Measurements from ENCODE around the gene FMO5.
"Not testable (repeated sequence)": the region's sequence is repeated elsewhere in the genome, so short reads cannot be mapped to it uniquely, and the experiment has no call there.

The FMO5 gene

DNA sequence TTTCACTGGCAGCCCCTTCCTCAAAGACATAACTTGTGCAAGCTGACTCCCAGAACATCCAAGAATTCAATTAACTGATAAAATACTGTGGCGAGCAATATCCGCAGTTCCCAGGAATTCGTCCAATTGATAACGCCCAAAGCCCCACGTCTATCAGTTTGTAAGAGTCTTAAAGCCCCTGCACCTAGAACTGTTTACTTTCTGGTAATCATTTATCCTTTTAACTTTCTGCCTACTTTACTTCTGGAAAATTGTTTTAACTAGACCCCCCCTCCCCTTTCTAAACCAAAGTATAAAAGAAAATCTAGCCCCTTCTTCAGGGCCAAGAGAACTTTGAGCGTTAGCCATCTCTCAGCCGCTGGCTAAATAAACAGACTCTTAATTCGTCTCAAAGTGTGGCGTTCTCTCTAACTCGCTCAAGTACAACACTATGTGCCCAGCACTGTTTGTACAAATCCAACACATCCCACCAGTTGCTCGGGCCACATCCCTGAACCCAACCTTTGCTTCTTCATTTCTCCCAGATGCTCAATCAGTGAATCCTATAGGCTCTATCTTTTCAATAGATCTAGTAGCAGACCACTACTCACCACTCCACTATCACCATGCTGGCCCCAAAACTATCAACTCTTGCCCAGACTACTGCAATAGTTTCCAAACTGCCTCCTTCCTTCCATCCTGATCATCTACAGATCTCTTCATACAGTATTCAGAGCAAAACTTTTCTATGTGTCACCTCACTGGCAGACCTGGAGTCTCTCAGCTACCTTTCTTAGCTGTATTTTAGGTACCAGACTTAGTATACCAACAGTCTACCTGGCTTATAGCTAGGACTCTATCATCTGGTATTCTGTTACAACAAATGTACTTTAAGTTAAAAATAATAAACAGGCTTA, 14.0 kb upstream of the FMO5 start:
- DNase-seq = no peak

DNA sequence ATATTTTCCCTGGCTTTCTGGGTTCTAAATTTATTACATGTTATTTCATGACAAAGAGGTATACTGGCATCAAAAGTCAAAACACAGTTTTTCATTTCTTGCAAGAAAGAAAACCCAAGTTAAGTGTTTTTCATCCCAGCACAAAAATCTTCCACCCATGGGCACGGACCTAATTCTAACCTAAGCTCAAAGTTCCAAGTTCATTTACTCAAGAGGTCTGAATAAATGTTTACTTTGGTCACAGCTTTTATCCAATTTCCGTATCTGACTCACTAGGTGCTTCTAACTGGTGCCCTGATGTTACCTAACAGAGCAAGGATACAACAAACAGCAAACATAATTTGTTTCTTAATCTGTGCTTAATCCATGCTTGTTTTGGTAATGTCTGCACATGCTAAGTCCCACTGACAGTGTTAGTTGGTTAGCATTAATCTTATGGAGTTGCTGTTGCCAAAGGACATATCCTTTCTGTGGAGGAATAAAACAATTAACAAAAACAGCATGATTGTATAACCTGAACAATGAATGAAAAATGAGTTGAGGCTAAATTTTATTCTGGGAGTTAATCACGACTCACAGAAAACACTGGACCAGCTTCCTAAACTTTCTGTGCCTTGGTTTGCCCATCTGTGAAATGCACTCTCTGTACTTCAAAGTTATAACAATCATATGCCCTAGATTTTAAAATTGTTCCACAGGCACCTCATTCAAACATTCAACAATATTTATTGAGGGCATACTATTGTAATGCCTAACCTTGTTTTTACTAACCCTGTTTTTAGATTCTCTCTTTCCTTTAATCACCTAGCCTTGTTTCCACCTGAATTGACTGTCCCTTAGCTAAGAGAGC, 13.1 kb upstream of the FMO5 start:
- no peak for DNase-seq

DNA sequence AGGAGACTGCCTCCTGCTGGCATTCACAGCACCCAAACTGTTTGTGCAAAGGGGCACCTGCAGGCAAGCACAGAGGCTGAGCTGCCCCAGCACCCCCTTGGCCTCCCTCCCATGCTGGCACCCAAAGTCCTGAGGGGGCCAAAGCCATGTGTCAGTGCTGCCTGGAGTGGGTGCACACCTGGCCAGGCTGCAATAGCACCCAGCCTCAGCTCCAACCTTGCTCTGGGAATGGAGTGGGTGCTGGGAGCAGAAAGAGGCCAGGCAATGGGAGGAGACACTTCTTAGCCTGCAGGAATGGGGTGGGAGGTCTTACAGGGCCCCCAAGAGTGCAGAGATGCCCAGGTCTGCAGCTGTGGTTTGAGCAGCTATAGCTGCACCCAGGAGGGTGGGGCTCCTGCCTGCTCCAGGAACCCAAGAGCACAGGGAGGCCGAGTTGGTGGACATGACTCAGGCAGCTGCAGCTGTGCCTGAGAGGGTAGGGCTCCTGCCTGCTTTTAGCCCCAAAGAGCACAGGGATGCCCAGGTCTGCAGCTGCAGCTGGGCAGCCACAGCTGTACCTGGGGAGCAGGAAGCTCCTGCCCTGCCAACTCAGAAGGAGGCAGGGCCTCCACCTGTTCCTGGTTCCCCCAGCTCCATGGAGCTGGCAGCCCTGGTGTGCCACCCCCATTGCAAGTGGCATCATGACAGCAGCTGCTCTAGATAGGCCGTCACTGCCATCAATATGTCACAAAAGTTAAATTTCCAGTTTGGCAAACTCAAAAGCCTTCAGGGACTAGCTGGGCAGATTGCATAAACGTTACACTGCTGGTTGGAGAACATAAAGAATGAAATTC, 12.0 kb upstream of the FMO5 start:
- DNase-seq = no peak

DNA sequence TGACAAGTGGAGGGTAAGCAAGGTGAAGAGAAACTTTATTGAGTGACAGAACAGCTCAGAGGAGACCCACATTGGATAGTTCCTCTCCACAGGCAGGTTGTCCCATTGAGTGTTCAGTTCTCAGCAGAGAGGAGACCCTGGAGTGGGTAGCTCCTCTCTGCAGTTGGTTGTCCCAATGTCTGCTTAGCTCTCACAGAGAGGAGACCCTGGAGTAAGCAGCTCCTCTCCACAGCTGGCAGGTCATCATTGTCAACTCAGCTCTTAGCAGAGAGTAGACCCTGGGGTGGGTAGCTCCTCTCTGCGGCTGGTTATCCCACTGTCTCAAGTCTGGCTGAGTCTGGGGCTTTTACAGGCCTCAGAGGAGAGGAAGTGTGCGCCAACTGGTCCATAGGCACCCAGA, 11.3 kb upstream of the FMO5 start:
- no peak for DNase-seq

DNA sequence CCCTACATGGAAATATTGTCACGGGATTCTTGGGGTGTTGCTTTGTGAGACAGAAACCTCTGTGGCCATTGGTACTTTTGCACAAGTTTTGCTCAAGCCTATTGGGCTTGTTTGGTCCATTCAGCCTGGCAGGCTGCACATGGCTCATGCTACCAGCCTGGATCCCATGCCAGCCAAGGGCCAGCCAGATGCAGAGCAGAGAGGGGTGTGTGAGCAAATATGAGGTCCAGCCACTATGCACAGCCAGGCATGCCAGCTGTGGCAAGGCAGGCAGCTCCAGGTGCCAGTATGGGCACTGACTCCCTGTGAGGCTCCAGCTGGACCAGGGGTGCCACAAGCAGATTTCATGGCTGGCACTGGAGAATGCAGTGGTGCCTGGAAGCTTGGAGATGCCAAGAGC, 10.7 kb upstream of the FMO5 start:
- DNase-seq = no peak

DNA sequence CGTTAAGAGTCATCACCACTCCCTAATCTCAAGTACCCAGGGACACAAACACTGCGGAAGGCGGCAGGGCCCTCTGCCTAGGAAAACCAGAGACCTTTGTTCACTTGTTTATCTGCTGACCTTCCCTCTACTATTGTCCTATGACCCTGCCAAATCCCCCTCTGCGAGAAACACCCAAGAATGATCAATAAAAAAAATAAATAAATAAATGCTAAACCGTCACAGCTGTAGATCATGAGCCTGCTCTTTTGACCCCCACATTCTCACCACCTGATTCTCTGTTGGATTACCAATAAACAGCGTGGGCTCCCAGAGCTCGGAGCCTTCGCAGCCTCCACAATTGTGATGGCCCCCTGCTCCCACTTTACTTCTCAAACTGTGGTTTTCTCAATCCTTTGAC, 8.8 kb upstream of the FMO5 start:
- DNase-seq = not testable (repeated sequence)

DNA sequence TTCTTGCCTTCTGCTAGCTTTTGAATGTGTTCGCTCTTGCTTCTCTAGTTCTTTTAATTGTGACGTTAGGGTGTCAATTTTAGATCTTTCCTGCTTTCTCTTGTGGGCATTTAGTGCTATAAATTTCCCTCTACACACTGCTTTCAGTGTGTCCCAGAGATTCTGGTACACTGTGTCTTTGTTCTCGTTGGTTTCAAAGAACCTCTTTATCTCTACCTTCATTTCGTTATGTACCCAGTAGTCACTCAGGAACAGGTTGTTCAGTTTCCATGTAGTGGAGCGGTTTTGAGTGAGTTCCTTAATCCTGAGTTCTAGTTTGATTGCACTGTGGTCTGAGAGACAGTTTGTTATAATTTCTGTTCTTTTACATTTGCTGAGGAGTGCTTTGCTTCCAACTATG, 5.9 kb upstream of the FMO5 start:
- DNase-seq = not testable (repeated sequence)

DNA sequence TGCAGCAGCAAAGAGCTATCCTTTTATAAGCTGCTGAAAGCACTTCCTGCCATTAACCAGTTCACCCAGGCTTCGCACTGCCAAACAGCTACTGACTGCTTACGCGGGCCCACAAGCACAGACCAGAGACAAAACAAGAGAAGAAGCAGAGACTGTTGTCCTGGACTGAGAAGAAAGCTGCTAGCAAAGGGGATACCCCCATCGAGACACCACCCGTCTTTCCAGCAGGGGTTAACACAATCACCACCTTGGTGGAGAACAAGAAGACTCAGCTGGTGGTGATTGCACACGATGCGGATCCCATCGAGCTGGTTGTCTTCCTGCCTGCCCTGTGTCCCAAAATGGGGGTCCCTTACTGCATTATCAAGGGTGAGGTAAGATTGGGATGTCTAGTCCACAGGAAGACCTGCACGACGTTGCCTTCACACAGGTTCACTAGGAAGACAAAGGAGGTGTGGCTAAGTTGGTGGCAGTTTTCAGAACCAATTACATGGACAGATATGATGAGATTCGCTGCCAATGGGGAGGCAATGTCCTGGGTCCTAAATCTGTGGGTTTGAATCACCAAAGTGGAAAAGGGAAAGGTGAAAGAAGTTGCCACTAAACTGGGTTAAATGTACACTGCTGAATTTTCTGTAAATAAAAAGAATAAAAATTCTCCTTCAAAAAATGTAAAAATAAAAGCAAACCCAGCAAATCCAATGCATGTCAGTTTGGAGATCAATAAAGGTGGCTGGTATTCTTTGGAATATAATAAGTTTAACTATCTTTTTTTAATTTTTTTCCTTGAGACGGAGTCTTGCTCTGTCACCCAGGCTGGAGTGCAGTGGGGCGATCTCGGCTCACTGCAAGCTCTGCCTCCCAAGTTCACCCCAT, 1.2 kb downstream of the FMO5 start:
- no peak for DNase-seq

DNA sequence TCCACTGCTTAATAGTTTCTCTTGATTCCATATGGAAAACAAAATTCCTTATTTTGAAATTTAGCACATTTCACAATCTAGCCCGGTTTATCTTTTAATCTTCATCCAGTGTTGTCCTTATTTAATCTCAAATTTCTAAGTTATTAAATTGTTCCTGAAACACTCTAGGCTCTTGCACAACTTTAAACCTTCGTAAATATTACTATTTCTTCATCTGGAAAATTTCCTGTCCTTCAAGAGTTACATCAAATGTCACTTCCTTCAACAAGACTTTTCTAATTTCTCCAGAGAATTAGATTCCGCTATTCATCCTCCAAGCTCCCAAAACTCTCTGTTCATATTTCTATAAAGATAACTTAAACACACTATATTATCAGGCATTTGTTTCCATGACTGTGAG, 6.5 kb downstream of the FMO5 start:
- DNase-seq = no peak

DNA sequence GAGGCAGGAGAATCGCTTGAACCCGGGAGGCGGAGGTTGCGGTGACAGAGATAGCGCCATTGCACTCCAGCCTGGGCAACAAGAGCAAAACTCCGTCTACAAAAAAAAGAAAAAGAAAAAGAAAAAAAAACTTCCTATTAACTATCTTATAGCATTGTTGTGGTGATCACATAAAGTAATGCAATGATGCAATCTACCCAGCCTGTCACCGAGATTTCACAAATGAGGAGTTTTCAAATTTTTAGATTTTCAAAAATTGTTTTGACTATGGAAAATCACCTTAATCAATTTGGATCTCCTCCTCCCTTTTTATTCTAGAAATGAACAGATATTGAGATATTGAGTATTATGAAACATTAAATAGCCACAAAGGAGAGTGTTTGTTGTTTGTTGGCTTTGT, 8.0 kb downstream of the FMO5 start:
- no peak for DNase-seq

DNA sequence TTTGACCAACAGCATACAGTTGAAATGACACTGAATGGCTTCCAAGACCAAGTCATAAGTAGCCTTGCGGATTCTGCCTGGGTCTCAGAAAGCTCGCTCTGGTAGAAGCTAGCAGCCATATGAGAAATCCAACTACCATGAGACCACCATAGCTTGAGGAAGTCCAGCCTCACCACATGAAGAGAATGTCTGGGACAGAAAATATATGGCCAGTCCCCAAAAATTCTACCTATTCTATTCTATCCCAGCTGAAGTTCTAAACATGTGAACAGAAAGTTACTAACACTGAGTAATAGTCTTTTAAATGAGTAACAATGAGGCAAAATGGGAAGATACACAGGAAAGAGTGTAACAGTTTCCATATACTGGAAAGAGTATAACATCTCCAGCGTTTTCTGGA, 9.0 kb downstream of the FMO5 start:
- no peak for DNase-seq

DNA sequence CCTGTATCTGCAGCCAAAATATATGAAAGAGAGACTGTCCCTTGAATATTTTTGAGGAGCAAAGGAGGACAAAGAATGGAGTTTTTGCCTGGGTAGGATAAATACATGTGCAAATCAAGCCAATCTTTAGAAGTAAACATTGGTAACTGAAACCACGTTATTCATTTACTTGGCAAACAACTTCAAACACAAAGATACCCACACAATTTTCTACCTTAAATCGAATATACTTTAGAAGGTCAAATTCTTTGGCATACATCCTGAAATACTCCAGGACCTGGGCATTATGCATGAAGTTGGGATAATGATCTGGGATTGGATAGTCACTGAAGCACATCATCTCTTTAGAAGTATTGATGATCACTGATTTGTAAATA, 9.6 kb downstream of the FMO5 start:
- DNase-seq = no peak

DNA sequence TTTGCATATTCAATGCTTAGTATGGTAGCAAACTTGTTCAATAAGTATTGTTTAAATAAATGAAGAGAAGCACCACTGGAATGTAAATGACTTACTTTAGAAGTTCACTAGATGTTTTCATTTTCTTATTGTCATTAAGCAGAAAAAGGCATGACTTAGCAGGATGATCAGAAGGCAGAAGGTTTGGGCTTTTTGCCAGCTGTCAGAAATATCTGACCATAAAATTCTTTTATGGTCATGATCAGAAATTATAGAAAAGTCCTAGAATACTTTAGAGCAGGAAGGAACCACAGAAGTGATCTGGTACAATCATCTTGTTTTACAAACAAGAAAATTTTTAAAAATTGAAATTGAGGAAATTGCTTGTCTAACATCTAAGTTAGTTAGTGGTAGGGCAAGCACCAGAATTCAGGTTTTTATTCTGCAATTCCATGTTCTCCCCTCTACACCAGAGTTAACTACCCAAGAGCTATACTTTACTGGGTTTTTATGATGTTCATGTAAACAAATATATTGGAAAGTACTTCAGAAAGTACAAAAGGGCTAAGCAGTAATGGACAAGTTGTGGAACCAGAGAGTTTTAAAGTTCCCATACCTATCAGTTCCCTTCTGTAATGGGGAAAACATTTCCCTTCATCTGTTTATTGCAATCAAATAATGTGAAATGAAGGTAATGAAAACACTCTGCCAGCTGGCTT, 10.1 kb downstream of the FMO5 start:
- DNase-seq = no peak

DNA sequence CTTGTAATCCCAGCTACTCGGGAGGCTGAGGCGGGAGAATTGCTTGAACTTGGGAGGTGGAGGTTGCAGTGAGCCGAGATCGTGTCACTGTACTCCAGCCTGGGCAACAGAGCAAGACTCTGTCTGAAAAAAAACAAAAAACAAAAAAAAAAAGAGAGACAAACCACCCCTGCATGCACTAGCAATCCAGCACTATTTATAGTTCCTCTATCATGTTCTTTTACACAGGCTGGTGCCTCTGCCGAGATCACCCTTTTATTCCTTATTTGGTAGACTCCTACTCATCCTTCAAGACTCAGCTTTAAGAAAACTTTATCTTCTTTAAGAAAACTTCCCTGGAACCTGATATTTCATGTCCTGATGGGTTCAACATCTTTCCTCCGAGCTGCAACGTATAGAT, 10.8 kb downstream of the FMO5 start:
- DNase-seq = no peak

DNA sequence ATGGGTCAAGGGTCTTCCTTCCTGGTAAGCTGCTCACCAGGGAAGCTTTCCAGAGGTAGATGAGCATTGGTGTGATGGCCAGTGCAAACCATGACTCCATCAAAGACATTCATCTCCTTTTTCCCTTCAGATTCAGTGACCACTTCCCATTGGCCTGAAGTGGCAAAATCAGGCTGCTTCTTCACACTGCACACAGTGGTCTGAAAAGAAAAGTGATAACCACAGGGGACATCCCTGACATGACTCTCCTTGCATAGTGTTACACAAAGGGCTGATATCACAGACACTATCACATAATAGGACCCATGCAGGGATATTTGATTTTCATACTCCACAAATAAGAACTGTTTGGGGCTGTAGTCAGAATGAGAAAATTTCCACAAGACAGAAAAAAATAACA, 11.9 kb downstream of the FMO5 start:
- no peak for DNase-seq

DNA sequence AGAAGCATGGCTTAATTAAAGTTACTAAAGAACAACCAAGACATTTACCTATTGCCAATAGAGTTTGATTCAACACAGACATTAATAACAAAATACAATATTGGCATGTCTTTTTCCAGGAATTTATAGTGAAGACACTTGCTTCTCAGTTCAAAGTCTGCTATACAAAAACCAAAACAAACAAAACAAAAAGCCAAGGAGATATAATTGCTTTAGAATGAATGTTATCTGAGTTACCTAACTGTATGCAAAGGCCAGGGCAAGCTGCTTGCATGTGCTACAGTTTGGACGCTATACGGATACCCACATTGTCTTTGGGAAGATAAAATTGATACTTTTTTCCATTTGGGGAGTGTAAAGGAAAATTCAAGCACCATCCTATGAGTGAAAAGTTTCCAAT, 13.6 kb downstream of the FMO5 start:
- no peak for DNase-seq

DNA sequence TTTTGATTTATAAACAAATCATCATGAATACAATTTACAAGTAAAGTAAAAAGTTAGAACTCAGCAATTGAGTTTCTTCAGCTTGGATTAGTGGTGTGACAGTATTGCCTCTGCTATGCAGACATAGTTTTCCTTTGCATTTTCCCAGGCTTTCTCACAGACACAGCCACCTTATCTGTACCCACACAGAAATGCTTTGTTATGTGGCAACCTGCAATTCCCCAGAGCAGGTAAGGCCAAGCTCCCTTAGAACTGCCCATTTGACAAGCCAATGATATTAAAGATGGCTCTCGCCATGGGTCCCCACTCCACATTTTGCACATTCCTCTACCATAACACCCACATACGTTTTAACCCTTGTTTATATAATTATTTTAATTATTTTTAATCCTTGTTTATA, 14.2 kb downstream of the FMO5 start:
- DNase-seq = no peak

DNA sequence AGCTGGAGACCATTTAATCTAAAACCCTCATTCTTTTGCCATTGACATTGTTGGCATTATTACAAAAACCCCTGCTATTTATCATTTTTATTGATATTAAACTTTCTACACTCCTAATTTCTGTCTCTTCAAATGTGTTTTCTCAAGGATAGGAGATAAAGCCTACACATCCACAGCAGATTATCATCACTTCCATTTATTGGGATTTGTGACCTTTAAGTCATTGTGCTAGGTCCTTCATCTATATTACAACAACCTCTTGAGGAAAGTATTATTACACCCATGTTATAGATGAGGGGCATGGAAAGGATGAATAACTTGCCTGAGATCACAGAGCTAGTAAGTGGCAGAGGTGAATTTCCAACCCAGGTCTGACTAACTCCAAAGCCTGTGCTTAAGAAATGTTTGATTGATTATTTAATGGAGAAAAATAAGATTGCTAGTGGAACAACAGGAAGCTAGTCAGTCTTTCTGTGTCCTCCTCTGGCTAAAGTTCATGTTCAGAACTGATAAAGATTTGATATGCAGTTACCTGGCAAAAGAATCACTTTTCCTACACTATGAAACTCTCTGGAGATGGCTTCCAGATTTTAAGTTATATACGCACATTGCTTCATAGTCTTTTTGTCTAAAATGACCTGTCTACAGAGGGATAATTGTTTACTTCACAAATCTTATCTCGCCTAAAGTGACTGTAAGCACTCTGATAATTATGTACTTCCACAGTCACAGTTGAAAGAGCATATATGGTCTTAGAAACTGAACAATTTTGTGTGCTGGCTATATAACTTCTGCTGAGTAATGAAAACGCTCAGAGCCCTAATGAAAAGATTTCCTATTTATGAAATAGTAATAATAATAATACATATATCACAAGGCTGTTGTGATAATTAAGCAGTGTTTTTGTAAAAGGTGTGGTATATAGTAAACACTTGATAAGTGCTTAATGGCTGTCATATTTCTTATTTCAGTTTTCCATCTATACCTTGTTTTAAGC, 15.0 kb downstream of the FMO5 start:
- no peak for DNase-seq

DNA sequence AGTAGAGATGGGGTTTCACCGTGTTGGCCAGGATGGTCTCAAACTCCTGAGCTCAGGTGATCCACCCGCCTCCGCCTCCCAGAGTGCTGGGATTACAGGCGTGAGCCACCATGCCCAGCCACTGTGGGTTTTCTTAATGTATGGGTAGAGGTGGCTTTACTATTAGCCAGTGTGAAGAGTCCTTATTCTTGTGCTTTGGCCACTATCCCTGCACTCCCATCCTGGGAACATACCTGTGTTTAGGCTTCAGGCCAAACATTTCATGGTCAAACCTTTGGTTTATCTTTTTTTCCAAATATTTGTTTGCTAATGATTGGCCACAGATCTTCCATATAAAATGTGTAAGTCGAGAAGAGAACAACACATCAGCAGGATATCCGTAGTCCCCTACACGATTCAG, 16.5 kb downstream of the FMO5 start:
- DNase-seq = no peak

DNA sequence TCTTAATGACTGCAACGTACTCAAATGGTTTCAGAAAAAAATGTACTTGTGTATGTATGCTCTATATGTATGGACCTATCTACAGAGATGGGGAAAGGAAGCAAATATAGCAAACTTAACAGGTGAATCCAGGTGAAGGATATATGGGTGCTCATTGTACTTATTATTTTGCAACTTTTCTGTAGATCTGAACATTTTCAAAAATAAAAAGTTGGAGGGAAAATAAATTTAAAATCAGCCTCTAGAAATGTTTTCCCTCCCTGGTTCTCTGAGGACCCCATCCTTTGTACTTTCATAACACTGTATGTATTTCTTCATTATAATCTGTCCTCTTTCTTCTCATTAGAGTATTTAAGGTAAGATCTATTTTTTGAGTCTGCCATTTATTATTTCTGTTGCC, 17.9 kb downstream of the FMO5 start:
- no peak for DNase-seq
